GM23338 (cell line): Measurements from ENCODE around the gene STK16. TPM values are rescaled to one million over a fixed set of nuclear protein-coding genes. Genes with fewer than 3 reads are reported as not detected.
A peak's percentile ranks its signal among the peaks of the same experiment; 100 is the strongest.

ENCODE experiments used
- ATAC-seq: fragments of 200-7000 bp; cut with Tn5 transposase; 3 replicates; pipeline ENCODE4 v1.9.1; 2020
- DNase-seq: peaks from one replicate; pipeline ENCODE4 v3.0.0-alpha.2; 2015; ENCODE audit warnings: low spot score
- H2AFZ ChIP-seq: fragments of 200-600 bp; sonication (generic); 2 replicates; pipeline ENCODE4 v1.8.0; 2016; ENCODE audit warnings: antibody characterized with exemption, mild to moderate bottlenecking, moderate library complexity
- H3F3A ChIP-seq: fragments of 200-600 bp; sonication (generic); replicated peaks from 2 replicates; pipeline ENCODE4 v1.8.0; 2017; ENCODE audit warnings: antibody characterized with exemption, mixed run types, low read depth
- H3K27ac ChIP-seq: fragments of 200-600 bp; sonication (generic); 2 replicates; pipeline ENCODE4 v1.6.1; 2016; ENCODE audit warnings: low read depth
- H3K27me3 ChIP-seq: fragments of 200-600 bp; sonication (generic); 2 replicates; pipeline ENCODE4 v1.8.0; 2016; ENCODE audit warnings: mild to moderate bottlenecking, mixed run types, moderate library complexity; ENCODE audit not compliant: insufficient read depth
- H3K36me3 ChIP-seq: fragments of 200-600 bp; sonication (generic); 2 replicates; pipeline ENCODE4 v1.8.0; 2016; ENCODE audit warnings: mild to moderate bottlenecking; ENCODE audit not compliant: insufficient read depth
- H3K4me1 ChIP-seq: fragments of 200-600 bp; sonication (generic); 2 replicates; pipeline ENCODE4 v1.8.0; 2016; ENCODE audit warnings: mild to moderate bottlenecking, moderate library complexity; ENCODE audit not compliant: insufficient read depth
- H3K4me2 ChIP-seq: fragments of 200-600 bp; sonication (generic); 2 replicates; pipeline ENCODE4 v1.7.1; 2017; ENCODE audit warnings: mixed run types
- H3K4me3 ChIP-seq: fragments of 200-600 bp; sonication (generic); 2 replicates; pipeline ENCODE4 v1.6.1; 2016; ENCODE audit warnings: mixed run types
- H3K79me2 ChIP-seq: fragments of 200-600 bp; sonication (generic); replicated peaks from 2 replicates; pipeline ENCODE4 v1.8.0; 2017; ENCODE audit warnings: mild to moderate bottlenecking; ENCODE audit not compliant: insufficient read depth
- H3K9me2 ChIP-seq: fragments of 200-600 bp; sonication (generic); 2 replicates; pipeline ENCODE4 v1.8.0; 2017; ENCODE audit not compliant: insufficient read depth
- H4K20me1 ChIP-seq: fragments of 200-600 bp; sonication (generic); replicated peaks from 2 replicates; pipeline ENCODE4 v1.8.0; 2017; ENCODE audit warnings: mild to moderate bottlenecking; ENCODE audit not compliant: insufficient read depth
- H3K27ac Mint-ChIP-seq: 2 replicates; pipeline ENCODE4 v1.8.0; 2020; ENCODE audit warnings: inconsistent platforms, mild to moderate bottlenecking, moderate library complexity, mixed read lengths
- H3K27me3 Mint-ChIP-seq: 3 replicates; pipeline ENCODE4 v1.8.0; 2022; ENCODE audit warnings: low read depth, mild to moderate bottlenecking, moderate library complexity, mixed read lengths, inconsistent platforms; ENCODE audit not compliant: insufficient read depth, poor library complexity
- H3K36me3 Mint-ChIP-seq: 3 replicates; pipeline ENCODE4 v1.8.0; 2021; ENCODE audit warnings: low read depth, mild to moderate bottlenecking, inconsistent platforms, moderate library complexity, mixed read lengths
- H3K4me1 Mint-ChIP-seq: 3 replicates; pipeline ENCODE4 v1.8.0; 2020; ENCODE audit warnings: mild to moderate bottlenecking, inconsistent platforms, mixed read lengths
- H3K4me3 Mint-ChIP-seq: 3 replicates; pipeline ENCODE4 v1.8.0; 2021; ENCODE audit warnings: moderate library complexity, mild to moderate bottlenecking, inconsistent platforms, mixed read lengths
- H3K9me3 Mint-ChIP-seq: 3 replicates; pipeline ENCODE4 v1.8.0; 2020; ENCODE audit warnings: moderate library complexity, mild to moderate bottlenecking, inconsistent platforms, mixed read lengths
- CTCF ChIP-seq, 2 experiments: fragments of 200-600 bp in 1 of 2; sonication (generic) in 1 of 2; conservative IDR thresholded peaks; 2 replicates each; pipeline versions ENCODE4 v1.5.1 to v1.6.1; 2016 to 2017; ENCODE audit warnings: antibody characterized with exemption in 2 of 2, low read depth in 2 of 2, mild to moderate bottlenecking in 2 of 2, moderate library complexity in 1 of 2
- ETS1 ChIP-seq: IDR thresholded peaks from 2 replicates; pipeline ENCODE4 v1.6.1; 2016; ENCODE audit warnings: antibody characterized with exemption
- EZH2phosphoT487 ChIP-seq: fragments of 200-600 bp; sonication (generic); IDR thresholded peaks from one replicate; pipeline ENCODE4 v1.8.1; 2018; ENCODE audit warnings: antibody characterized with exemption; ENCODE audit not compliant: unreplicated experiment
- NANOG ChIP-seq: IDR thresholded peaks from 2 replicates; pipeline ENCODE4 v1.6.1; 2016; ENCODE audit warnings: antibody characterized with exemption, borderline replicate concordance
- POLR2AphosphoS5 ChIP-seq: IDR thresholded peaks from 2 replicates; pipeline ENCODE4 v1.6.1; 2016; ENCODE audit warnings: antibody characterized with exemption, low read depth
- STAT1 ChIP-seq: IDR thresholded peaks from one replicate; pipeline ENCODE4 v1.6.1; 2016; ENCODE audit warnings: antibody characterized with exemption; ENCODE audit not compliant: unreplicated experiment
- ZNF114 ChIP-seq: fragments of 250-450 bp; sonication (Bioruptor Pico); IDR thresholded peaks from 2 replicates; pipeline ENCODE4 v1.5.0; 2020; ENCODE audit warnings: mild to moderate bottlenecking, moderate library complexity
- ZNF331 ChIP-seq: fragments of 250-450 bp; sonication (Bioruptor Pico); IDR thresholded peaks from 2 replicates; pipeline ENCODE4 v1.5.0; 2020; ENCODE audit warnings: low read depth, mild to moderate bottlenecking, moderate library complexity
- polyA plus RNA-seq: library from polyadenylated mRNA; unstranded; fragments of >200 nt; fragmentation: Nextera tagmentation; extraction: Ambion mirVana; gene quantifications from 2 replicates; pipeline ENCODE4 v1.2.1, GENCODE V29; 2016
- total RNA-seq: library from RNA; depleted of rRNA; stranded (reverse); fragments of >200 nt; shearing (Covaris generic); gene quantifications from 2 replicates; pipeline ENCODE4 v1.2.3, GENCODE V29; 2014
- TF ChIP-seq, protein P1 (sequence below): fragments of 250-450 bp; sonication (Bioruptor Pico); IDR thresholded peaks from 2 replicates; pipeline ENCODE4 v1.5.0; 2020; ENCODE audit warnings: mild to moderate bottlenecking, moderate library complexity

The STK16 gene
- total and polyA plus RNA-seq, 2 experiments from 2014 or later: 3.1 to 17.0 TPM

- Histone ChIP-seq H3K79me2 (no peaks in the 10 kb centered on the region), H3K4me3 (peak overlapping the region; percentile 81), H3K36me3 (peaks cover 5% of the 10 kb centered on the region; the same call in 1 of the 2 replicates), H3K9me2 (no peaks in the 10 kb centered on the region), H3K4me1 (peaks cover 17% of the 10 kb centered on the region), H3K27me3 (no peaks in the 10 kb centered on the region), H3F3A (peaks cover 9% of the 10 kb centered on the region; the same call in 1 of the 2 replicates), H2AFZ (peak overlapping the region; percentile 81; the same call in 1 of the 2 replicates), H3K27ac (no peak overlapping the region), H4K20me1 (no peaks in the 10 kb centered on the region; the same call in 1 of the 2 replicates), H3K4me2 (peak overlapping the region; percentile 90; the same call in 1 of the 2 replicates)
- peaks cover 44% of the 10 kb centered on the region for H3K36me3 Mint-ChIP-seq
- peak overlapping the region; percentile 90 for H3K4me3 Mint-ChIP-seq
- no peaks in the 10 kb centered on the region for H3K9me3 Mint-ChIP-seq
- ATAC-seq: no peak
- H3K4me1 Mint-ChIP-seq: peaks cover 21% of the 10 kb centered on the region
- peaks cover 14% of the 10 kb centered on the region for H3K27me3 Mint-ChIP-seq
- no peak for TF ChIP-seq CTCF (conservative IDR thresholded peaks at IDR 0.05; ENCODE audit: low read depth in 2 of 2)
- no peak for TF ChIP-seq STAT1
- no peak for TF ChIP-seq ETS1
- TF ChIP-seq EZH2phosphoT487: no peak
- TF ChIP-seq POLR2AphosphoS5: no peak
- no peak for TF ChIP-seq ZNF331 (CRISPR knock-in tag)
- no peak for TF ChIP-seq NANOG
- TF ChIP-seq, protein P1, sequence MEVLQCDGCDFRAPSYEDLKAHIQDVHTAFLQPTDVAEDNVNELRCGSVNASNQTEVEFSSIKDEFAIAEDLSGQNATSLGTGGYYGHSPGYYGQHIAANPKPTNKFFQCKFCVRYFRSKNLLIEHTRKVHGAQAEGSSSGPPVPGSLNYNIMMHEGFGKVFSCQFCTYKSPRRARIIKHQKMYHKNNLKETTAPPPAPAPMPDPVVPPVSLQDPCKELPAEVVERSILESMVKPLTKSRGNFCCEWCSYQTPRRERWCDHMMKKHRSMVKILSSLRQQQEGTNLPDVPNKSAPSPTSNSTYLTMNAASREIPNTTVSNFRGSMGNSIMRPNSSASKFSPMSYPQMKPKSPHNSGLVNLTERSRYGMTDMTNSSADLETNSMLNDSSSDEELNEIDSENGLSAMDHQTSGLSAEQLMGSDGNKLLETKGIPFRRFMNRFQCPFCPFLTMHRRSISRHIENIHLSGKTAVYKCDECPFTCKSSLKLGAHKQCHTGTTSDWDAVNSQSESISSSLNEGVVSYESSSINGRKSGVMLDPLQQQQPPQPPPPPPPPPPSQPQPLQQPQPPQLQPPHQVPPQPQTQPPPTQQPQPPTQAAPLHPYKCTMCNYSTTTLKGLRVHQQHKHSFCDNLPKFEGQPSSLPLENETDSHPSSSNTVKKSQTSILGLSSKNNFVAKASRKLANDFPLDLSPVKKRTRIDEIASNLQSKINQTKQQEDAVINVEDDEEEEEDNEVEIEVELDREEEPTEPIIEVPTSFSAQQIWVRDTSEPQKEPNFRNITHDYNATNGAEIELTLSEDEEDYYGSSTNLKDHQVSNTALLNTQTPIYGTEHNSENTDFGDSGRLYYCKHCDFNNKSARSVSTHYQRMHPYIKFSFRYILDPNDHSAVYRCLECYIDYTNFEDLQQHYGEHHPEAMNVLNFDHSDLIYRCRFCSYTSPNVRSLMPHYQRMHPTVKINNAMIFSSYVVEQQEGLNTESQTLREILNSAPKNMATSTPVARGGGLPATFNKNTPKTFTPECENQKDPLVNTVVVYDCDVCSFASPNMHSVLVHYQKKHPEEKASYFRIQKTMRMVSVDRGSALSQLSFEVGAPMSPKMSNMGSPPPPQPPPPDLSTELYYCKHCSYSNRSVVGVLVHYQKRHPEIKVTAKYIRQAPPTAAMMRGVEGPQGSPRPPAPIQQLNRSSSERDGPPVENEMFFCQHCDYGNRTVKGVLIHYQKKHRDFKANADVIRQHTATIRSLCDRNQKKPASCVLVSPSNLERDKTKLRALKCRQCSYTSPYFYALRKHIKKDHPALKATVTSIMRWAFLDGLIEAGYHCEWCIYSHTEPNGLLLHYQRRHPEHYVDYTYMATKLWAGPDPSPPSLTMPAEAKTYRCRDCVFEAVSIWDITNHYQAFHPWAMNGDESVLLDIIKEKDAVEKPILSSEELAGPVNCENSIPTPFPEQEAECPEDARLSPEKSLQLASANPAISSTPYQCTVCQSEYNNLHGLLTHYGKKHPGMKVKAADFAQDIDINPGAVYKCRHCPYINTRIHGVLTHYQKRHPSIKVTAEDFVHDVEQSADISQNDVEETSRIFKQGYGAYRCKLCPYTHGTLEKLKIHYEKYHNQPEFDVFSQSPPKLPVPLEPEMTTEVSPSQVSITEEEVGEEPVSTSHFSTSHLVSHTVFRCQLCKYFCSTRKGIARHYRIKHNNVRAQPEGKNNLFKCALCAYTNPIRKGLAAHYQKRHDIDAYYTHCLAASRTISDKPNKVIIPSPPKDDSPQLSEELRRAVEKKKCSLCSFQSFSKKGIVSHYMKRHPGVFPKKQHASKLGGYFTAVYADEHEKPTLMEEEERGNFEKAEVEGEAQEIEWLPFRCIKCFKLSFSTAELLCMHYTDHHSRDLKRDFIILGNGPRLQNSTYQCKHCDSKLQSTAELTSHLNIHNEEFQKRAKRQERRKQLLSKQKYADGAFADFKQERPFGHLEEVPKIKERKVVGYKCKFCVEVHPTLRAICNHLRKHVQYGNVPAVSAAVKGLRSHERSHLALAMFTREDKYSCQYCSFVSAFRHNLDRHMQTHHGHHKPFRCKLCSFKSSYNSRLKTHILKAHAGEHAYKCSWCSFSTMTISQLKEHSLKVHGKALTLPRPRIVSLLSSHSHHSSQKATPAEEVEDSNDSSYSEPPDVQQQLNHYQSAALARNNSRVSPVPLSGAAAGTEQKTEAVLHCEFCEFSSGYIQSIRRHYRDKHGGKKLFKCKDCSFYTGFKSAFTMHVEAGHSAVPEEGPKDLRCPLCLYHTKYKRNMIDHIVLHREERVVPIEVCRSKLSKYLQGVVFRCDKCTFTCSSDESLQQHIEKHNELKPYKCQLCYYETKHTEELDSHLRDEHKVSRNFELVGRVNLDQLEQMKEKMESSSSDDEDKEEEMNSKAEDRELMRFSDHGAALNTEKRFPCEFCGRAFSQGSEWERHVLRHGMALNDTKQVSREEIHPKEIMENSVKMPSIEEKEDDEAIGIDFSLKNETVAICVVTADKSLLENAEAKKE: no peak
- no peak for TF ChIP-seq ZNF114 (CRISPR knock-in tag)
- DNase-seq: no peak
- H3K27ac Mint-ChIP-seq: peak overlapping the region; percentile 95
Observed at GRCh38 chr2:219219784-219220532, 25.3 kb upstream of the STK16 start.
